ENCODE measurements around the gene CDAN1.

The CDAN1 gene

GRCh38 chr15:42736793-42737528, at the start of gene CDAN1:
Gene CDAN1 (minus strand): TSS chr15:42737128. CDS start chr15:42737102, 26 bp downstream.
- TF ChIP-seq CTCF (IDR thresholded peaks at IDR 0.05; ENCODE audit: extremely low read depth, insufficient read depth, missing control alignments): no peak
- in situ Hi-C loops (cut with MboI; ENCODE audit: low pct_unique_long_range_greater_than_20kb, low sequenced_read_pairs, unreplicated experiment): no loop called here
- peak; percentile 100 for DNase-seq (ENCODE audit: low spot score)

- TF ChIP-seq CTCF (IDR thresholded peaks at IDR 0.05; ENCODE audit: extremely low read depth, insufficient read depth, missing control alignments): no peak
- in situ Hi-C loops (cut with MboI; ENCODE audit: low pct_unique_long_range_greater_than_20kb, low sequenced_read_pairs, unreplicated experiment): no loop called here
- no peak for DNase-seq (ENCODE audit: low spot score)
These were observed 48.6 kb upstream of the CDAN1 start for GRCh38 chr15:42785569-42785968.

- in situ Hi-C loops (cut with MboI; ENCODE audit: low pct_unique_long_range_greater_than_20kb, low sequenced_read_pairs, unreplicated experiment): no loop called here
- DNase-seq (ENCODE audit: low spot score): no peak
- no peak for TF ChIP-seq CTCF (IDR thresholded peaks at IDR 0.05; ENCODE audit: extremely low read depth, insufficient read depth, missing control alignments)
These were observed 47.8 kb upstream of the CDAN1 start for GRCh38 chr15:42784705-42785104.

- no peak for DNase-seq (ENCODE audit: low spot score)
- TF ChIP-seq CTCF (IDR thresholded peaks at IDR 0.05; ENCODE audit: extremely low read depth, insufficient read depth, missing control alignments): no peak
- in situ Hi-C loops (cut with MboI; ENCODE audit: low pct_unique_long_range_greater_than_20kb, low sequenced_read_pairs, unreplicated experiment): no loop called here
These were observed 45.8 kb upstream of the CDAN1 start for GRCh38 chr15:42782716-42783115.

GRCh38 chr15:42775416-42775815, 38.5 kb upstream of the CDAN1 start:
- TF ChIP-seq CTCF (IDR thresholded peaks at IDR 0.05; ENCODE audit: extremely low read depth, insufficient read depth, missing control alignments): no peak
- DNase-seq (ENCODE audit: low spot score): no peak
- in situ Hi-C loops (cut with MboI; ENCODE audit: low pct_unique_long_range_greater_than_20kb, low sequenced_read_pairs, unreplicated experiment): no loop called here

- TF ChIP-seq CTCF (IDR thresholded peaks at IDR 0.05; ENCODE audit: extremely low read depth, insufficient read depth, missing control alignments): no peak
- in situ Hi-C loops (cut with MboI; ENCODE audit: low pct_unique_long_range_greater_than_20kb, low sequenced_read_pairs, unreplicated experiment): no loop called here
- DNase-seq (ENCODE audit: low spot score): no peak
These were observed 36.0 kb upstream of the CDAN1 start for GRCh38 chr15:42772901-42773300.

Data from GM13977 (cell line).